Measurements from ENCODE around the gene INPP5A. TPM values are rescaled to one million over a fixed set of nuclear protein-coding genes. Genes with fewer than 3 reads are reported as not detected.
"Not testable (repeated sequence)": the region's sequence is repeated elsewhere in the genome, so short reads cannot be mapped to it uniquely, and the experiment has no call there.

Gene INPP5A
- total RNA-seq, 2 donors from 2014 or later: 11.0 to 14.9 TPM

DNA sequence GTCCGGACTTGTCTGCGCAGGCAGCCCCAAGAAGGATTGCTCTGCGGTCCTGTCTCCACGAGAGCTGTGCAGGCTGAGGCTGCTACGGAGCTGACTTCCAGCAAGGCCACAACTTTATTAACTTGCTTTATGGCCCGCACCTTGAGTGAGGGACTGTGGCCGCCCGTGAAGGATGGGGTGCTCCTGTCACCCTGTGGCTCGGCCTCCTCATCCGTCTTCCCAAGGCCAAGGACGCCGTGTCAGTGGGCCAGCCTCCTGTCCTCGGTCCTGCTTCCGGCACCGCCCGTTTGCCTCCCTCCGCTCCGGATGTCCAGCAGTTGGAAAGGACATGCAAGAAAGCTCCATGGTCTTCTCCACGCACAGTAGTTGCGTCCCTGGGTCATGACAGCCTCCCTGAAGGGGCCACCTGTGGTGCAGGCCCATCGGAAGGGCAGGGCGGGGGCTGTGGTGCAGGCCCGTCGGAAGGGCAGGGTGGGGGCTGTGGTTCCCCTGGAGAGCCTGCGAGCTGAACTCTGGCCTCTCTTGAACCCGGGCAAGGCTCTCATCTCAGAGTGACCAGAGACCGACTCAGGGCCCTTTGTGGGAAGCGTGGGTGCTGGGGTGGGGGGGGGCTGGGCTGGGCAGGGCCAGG is 161.3 kb downstream of the INPP5A start:
- H3K4me1 Mint-ChIP-seq (ENCODE audit: low read depth): peaks cover 7% of the 10 kb centered on the region
- ATAC-seq (replicated peaks in 1 of 2): no peak
- H3K4me3 Mint-ChIP-seq: no peak overlapping the region
- no peak overlapping the region for H3K27ac Mint-ChIP-seq
- no peak for DNase-seq
- peaks cover 2 to 9% of the 10 kb centered on the region in 2 donors for H3K9me3 Mint-ChIP-seq
- H3K36me3 Mint-ChIP-seq (ENCODE audit: insufficient read depth in 2 of 2): peaks cover 4 to 21% of the 10 kb centered on the region in 2 donors
- H3K27me3 Mint-ChIP-seq (ENCODE audit: low read depth): no peaks in the 10 kb centered on the region

DNA sequence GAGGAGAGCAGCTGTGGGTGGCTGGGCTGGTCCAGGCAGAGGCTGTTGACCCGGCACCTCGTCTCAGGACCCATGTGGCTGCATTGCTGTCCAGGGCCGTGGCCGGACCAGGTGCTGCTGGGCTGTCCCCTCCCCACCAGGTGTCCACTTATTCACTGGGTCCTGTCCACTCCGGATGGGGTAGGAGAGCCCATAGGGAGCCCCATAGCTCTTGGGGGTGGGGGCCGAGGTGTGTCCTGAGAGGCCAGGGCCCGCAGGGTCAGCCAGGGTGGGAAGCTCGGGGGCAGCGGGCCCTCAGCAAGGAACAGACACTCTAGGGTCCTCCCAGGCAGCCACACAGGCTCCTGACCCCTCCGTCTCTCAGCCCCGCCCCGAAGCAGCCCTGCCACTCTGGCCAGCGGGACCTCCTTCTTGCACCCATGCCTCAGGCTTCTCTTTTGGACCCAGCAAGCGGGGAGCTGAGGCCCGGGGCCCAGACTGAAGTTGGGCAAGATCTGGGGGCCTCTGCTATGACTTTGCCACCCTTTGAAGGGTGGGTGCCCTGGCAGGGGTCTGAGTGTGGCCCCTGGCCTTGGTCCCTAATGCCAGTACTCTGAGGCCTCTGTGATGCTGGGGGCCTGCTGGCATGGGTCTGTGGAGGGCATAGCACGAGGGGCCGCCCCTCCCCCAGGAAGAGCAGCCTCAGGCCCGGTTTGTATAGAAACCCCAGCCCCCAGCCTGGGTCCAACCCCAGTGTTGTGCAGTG is 162.0 kb downstream of the INPP5A start:
- no peak for DNase-seq
- Mint-ChIP-seq H3K9me3 (peaks cover 2 to 3% of the 10 kb centered on the region in 2 donors), H3K27ac (no peak overlapping the region), H3K27me3 (ENCODE audit: low read depth) (no peaks in the 10 kb centered on the region), H3K4me3 (no peak overlapping the region), H3K4me1 (ENCODE audit: low read depth) (peaks cover under 1% of the 10 kb centered on the region), H3K36me3 (ENCODE audit: insufficient read depth in 2 of 2) (peaks cover 3 to 15% of the 10 kb centered on the region in 2 donors)
- no peak for ATAC-seq (replicated peaks in 1 of 2)

DNA sequence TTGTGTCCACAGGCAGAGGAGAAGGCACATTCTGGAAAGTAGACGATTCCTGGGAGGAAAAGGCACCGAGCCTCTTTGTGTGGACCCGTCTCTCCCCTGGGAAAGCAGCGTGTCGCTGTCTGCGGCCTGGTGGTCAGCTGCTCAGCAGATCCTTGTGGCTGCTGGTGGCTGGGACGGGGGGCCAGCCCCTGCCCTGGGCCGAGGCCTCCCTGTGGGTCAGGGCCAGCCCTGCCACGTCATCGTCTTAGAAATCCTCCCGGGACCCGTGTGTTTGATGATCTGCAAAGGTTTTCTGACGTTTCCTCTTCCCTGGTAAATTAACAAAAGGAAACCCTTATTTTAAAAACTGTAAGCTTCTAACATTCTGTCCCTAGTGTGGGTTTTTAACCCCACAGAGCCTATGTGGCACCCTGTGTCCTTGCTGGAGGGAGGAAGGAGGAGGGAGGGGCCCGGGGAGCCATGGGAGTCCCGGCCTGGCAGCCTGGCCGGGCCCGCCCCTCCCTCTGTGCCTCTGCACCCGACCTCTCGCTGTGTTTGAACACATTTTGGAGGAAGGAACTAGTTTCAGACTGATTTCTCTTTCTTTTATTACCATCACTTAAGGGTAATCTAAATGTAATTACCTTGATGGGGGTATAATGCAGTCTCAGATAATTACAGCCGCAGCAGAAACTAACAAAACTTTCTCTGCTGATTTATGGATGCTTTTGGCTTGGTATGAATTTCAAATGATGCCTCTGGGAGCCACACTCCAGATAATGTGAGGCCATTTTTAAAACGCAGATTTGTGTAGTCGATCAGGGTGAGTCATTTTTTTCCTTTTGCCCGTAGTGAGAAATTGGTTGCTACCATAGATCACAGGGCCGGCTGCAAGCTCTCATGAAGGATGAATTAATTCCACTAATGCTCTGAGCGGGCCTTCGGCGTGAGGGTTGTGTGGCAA is 162.8 kb downstream of the INPP5A start:
- Mint-ChIP-seq H3K27ac (no peak overlapping the region), H3K4me1 (ENCODE audit: low read depth) (no peaks in the 10 kb centered on the region), H3K9me3 (peaks cover 2 to 3% of the 10 kb centered on the region in 2 donors), H3K36me3 (ENCODE audit: insufficient read depth in 2 of 2) (peaks cover 3 to 11% of the 10 kb centered on the region in 2 donors), H3K27me3 (ENCODE audit: low read depth) (no peaks in the 10 kb centered on the region), H3K4me3 (no peak overlapping the region)
- ATAC-seq (replicated peaks in 1 of 2) (no peak), DNase-seq (no peak)

DNA sequence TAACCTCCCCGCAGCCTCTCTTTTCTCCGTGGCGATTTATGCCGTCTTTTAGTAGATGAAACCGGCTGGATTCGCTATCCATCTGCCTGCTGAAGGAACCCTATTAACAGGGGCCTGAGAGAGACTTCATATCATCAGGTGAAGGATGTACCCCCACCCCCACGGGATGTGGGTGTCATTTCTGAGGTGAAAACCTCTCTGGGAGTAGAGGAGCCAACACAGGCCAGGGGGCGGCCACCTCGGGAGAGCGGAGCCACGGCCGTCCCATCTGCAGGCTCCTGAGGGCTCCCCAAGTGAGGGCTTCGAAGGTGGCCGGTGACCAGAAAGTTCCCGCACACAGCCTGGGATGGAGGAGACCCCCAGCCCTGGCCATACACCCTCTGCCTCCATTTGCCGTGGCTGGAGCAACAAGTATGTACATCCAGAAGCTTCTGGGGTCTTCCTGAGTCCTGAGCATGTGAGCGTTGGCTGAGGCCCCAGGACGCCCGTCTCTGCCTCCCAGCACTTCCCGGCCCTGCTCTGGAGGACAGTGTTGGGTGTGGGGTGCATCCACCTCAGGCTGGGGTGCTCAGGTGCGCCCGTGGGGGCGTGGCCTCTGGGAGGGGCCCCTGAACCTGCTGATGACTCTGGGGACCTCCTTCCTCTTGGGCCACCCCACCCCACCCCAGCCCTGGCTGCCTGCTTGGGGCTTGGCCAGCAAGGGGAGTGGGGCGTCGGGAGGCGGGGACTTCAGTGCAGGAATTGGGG is 163.7 kb downstream of the INPP5A start:
- Mint-ChIP-seq H3K36me3 (ENCODE audit: insufficient read depth in 2 of 2) (peaks cover 9 to 17% of the 10 kb centered on the region in 2 donors), H3K27ac (no peak overlapping the region), H3K27me3 (ENCODE audit: low read depth) (no peaks in the 10 kb centered on the region), H3K4me1 (ENCODE audit: low read depth) (no peaks in the 10 kb centered on the region), H3K9me3 (peaks cover 6 to 9% of the 10 kb centered on the region in 2 donors), H3K4me3 (no peak overlapping the region)
- no peak for ATAC-seq (replicated peaks in 1 of 2)
- DNase-seq: no peak

DNA sequence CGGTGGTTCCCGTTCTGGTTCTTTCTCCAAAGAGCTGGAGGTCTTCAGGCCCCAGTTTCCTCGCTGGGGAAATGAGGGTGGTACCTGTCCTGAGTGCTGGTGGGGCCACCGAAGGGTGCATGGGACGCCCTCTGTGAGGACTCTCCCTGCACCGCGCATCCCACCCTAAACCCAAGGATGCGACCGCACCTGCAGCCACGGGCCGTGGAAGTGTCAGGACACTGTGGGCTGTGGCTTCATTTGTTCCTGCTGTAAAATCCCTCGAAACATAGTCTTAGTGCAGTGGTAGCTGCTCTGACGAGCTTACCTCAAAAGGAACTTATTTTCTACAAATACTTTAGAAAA is 164.2 kb downstream of the INPP5A start:
- ATAC-seq (replicated peaks in 1 of 2): no peak
- Mint-ChIP-seq H3K36me3 (ENCODE audit: insufficient read depth in 2 of 2) (peaks cover 10 to 17% of the 10 kb centered on the region in 2 donors), H3K4me1 (ENCODE audit: low read depth) (no peaks in the 10 kb centered on the region), H3K27me3 (ENCODE audit: low read depth) (no peaks in the 10 kb centered on the region), H3K4me3 (no peak overlapping the region), H3K27ac (no peak overlapping the region), H3K9me3 (peaks cover 6 to 10% of the 10 kb centered on the region in 2 donors)
- no peak for DNase-seq

DNA sequence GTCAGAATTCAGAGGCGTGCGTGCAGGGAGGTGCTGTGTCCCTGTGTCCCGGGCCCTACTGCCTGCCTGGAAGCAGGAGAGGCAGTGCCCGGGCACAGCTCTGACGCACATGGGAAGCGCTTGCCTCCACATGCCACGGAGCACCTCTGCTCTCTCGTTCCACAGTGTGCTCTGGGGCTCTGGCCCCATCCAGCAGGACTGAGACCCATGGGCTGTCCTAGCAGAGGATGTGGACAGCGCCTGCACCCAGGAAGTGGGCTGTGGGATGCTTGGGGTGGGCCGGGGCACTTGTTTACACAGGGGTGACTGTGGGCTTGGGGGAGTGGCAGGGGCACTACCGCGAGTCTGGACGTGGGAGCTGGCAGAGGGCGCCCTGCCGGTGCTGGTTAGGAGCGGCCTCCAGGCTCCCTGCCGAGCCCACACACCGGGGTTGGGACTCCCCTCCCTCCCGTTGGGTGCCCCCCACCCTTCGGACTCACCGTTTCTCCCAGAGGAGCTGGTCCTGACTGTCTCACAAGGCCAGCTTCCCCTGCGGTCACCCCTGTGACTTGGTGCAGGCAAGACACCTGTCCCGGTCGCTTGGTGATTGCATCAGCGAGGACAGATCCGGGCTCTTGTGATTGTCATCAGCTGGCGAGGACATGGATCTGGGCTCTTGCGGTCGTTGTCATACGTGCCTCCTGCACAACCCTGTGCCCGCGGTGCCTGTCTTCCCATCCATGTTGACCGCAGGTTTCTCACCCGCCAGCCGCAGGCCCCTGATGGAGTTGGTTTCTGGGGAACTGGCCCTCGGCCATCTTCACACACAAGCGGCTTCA is 165.2 kb downstream of the INPP5A start:
- Mint-ChIP-seq H3K4me1 (ENCODE audit: low read depth) (no peaks in the 10 kb centered on the region), H3K27me3 (ENCODE audit: low read depth) (no peaks in the 10 kb centered on the region), H3K9me3 (peaks cover 6 to 10% of the 10 kb centered on the region in 2 donors), H3K4me3 (no peak overlapping the region), H3K27ac (no peak overlapping the region), H3K36me3 (ENCODE audit: insufficient read depth in 2 of 2) (peaks cover 10 to 17% of the 10 kb centered on the region in 2 donors)
- ATAC-seq (replicated peaks in 1 of 2) (no peak), DNase-seq (no peak)

DNA sequence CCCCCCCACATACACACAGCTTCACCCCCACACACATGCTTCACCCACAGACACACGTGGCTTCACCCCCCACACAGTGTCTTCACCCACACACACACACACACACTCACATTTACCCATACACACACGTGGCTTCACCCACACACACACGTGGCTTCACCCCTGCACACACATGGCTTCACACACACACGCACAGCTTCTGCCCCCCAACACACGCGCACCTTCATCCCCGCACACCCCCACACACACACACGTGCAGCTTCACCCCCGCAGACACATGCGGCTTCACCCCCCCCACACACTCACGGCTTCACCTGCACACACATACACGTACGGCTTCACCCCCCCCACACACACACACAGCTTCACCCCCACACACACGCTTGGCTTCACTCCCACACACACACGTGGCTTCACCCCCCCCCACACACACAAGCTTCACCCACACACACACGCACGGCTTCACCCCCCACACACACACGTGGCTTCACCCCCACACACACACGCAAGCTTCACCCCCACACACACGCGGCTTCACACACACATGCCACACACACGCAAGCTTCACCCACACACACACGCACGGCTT is 165.9 kb downstream of the INPP5A start:
- ATAC-seq (replicated peaks in 1 of 2) (no peak), DNase-seq (no peak)
- no peak overlapping the region for H3K4me3 Mint-ChIP-seq
- H3K36me3 Mint-ChIP-seq (ENCODE audit: insufficient read depth in 2 of 2): peaks cover 10 to 15% of the 10 kb centered on the region in 2 donors
- peaks cover 6 to 10% of the 10 kb centered on the region in 2 donors for H3K9me3 Mint-ChIP-seq
- H3K4me1 Mint-ChIP-seq (ENCODE audit: low read depth): no peaks in the 10 kb centered on the region
- H3K27me3 Mint-ChIP-seq (ENCODE audit: low read depth): no peaks in the 10 kb centered on the region
- no peak overlapping the region for H3K27ac Mint-ChIP-seq

DNA sequence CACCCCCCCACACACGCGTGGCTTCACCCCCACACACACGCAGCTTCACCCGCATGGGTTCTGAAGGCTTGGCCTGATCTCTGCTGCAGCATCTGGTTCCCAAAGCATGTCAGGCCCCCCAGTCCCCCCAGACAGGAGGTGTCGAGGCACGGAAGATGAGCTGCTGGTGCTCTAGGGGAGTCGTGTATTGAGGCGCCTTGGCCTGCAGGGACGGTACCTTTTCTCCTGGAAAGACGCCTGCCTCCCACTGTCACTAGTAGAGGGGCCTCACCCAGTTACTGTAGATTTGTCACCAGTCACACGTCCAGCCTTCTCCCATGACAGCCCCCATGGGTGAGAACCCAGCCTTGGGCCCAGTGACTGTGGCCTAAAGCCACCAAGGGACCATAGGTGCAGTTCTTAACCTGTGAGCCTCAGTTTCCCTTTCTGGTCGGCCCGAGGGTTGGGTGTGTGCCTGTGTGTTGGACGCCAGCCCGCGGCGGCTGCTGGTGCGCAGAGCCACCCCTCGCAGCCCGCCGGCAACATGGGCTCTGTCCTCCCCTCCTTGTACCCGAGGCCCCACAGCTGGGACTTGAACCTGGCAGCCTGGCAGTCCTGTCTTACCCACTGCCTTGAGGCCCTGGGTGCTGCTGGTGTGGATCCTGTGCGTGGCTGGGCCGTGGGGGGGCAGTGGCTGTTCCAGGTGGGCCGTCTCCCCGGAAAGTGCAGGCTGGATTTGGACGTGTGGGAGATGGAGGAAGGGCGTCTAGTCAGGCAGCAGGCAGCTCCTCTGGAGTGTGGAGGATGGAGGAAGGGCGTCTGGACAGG is 166.6 kb downstream of the INPP5A start:
- DNase-seq (no peak), ATAC-seq (replicated peaks in 1 of 2) (no peak)
- H3K9me3 Mint-ChIP-seq: peaks cover 6 to 10% of the 10 kb centered on the region in 2 donors
- no peaks in the 10 kb centered on the region for H3K4me1 Mint-ChIP-seq (ENCODE audit: low read depth)
- no peak overlapping the region for H3K4me3 Mint-ChIP-seq
- no peak overlapping the region for H3K27ac Mint-ChIP-seq
- H3K36me3 Mint-ChIP-seq (ENCODE audit: insufficient read depth in 2 of 2): peaks cover 10 to 15% of the 10 kb centered on the region in 2 donors
- H3K27me3 Mint-ChIP-seq (ENCODE audit: low read depth): no peaks in the 10 kb centered on the region

DNA sequence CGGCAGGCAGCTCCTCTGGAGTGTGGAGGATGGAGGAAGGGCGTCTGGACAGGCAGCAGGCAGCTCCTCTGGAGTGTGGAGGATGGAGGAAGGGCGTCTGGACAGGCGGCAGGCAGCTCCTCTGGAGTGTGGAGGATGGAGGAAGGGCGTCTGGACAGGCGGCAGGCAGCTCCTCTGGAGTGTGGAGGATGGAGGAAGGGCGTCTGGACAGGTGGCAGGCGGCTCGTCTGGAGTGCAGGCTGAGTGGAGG is 167.2 kb downstream of the INPP5A start:
- DNase-seq; H3K4me3 Mint-ChIP-seq; H3K27me3 Mint-ChIP-seq (ENCODE audit: low read depth); H3K4me1 Mint-ChIP-seq (ENCODE audit: low read depth); H3K27ac Mint-ChIP-seq; H3K9me3 Mint-ChIP-seq; ATAC-seq (replicated peaks in 1 of 2): not testable (repeated sequence)
- H3K36me3 Mint-ChIP-seq (ENCODE audit: insufficient read depth in 2 of 2): peaks cover 10 to 15% of the 10 kb centered on the region in 2 donors

DNA sequence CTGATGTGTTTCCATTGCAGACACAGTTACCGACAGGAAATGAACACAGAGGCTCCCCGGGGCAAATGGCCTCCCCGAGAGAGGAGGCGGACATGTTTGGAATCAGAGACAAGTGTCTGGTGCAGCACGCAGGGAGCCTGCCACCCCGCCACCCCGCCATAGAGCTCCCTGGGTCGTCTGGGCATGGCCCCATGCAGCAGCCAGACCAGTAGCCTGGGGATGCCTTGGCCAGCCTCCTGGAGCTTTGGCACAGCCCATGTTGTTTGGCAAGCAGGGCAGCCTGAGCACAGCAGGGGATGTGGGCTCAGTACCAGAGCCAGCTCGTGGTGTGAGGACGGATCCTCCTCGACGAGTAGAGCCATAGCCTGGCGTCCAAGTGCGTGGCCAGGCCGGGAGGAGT is 167.6 kb downstream of the INPP5A start:
- no peak overlapping the region for H3K4me3 Mint-ChIP-seq
- DNase-seq (no peak), ATAC-seq (replicated peaks in 1 of 2) (no peak)
- H3K9me3 Mint-ChIP-seq: peaks cover 6 to 10% of the 10 kb centered on the region in 2 donors
- no peaks in the 10 kb centered on the region for H3K4me1 Mint-ChIP-seq (ENCODE audit: low read depth)
- peaks cover 10 to 15% of the 10 kb centered on the region in 2 donors for H3K36me3 Mint-ChIP-seq (ENCODE audit: insufficient read depth in 2 of 2)
- H3K27me3 Mint-ChIP-seq (ENCODE audit: low read depth): no peaks in the 10 kb centered on the region
- no peak overlapping the region for H3K27ac Mint-ChIP-seq

DNA sequence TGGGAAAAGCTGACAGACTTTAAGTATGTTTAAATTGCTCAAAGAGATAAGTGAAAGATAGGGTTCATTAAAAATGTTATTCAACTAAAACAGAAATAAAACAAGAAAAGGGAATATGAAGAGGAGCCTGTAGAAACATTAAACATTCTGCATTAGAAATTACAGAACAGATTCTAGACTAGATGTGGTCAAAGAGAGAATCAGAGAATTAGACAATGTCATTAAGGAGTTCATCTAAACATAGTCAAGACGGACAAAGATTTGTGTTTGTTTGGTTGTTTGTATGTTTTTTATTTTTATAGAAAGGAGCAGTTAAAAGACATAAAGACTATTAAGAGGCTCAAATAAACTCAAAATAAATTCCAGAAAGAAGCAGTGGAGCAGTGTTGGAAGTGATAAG is 168.4 kb downstream of the INPP5A start:
- H3K27me3 Mint-ChIP-seq (ENCODE audit: low read depth): no peaks in the 10 kb centered on the region
- ATAC-seq (replicated peaks in 1 of 2): no peak
- H3K36me3 Mint-ChIP-seq (ENCODE audit: insufficient read depth in 2 of 2): peaks cover 10 to 20% of the 10 kb centered on the region in 2 donors
- no peak overlapping the region for H3K27ac Mint-ChIP-seq
- H3K9me3 Mint-ChIP-seq: peaks cover 6 to 10% of the 10 kb centered on the region in 2 donors
- H3K4me1 Mint-ChIP-seq (ENCODE audit: low read depth): no peaks in the 10 kb centered on the region
- no peak overlapping the region for H3K4me3 Mint-ChIP-seq
- no peak for DNase-seq
